GM12878 (cell line): ENCODE results near the gene P3R3URF. TPM values are rescaled to one million over a fixed set of nuclear protein-coding genes. Genes with fewer than 3 reads are reported as not detected.

Experiments used
- ATAC-seq: fragments of 200-7000 bp; cut with Tn5 transposase; 3 replicates; pipeline ENCODE4 v1.9.1; 2020; ENCODE audit warnings: mild to moderate bottlenecking, moderate library complexity
- BruUV-seq: library from RNA; stranded (reverse); fragments of 400-500 nt; replicated peaks from 2 replicates; lab custom pipeline; 2021; lab: Mats Ljungman, UMichigan
- CTCF ChIA-PET: fragments of 300-600 bp; sonication (Branson Sonifier 250); formaldehyde crosslinking; extraction: SDS; loops from one replicate; lab custom pipeline; 2021; ENCODE audit warnings: inconsistent platforms; lab: Yijun Ruan, JAX
- POLR2A ChIA-PET: fragments of 350-600 bp; formaldehyde crosslinking; extraction: SDS; loops from one replicate; lab custom pipeline; 2021; ENCODE audit warnings: inconsistent platforms; lab: Charles Lee
- RAD21 ChIA-PET: fragments of 300-600 bp; sonication (Branson Sonifier 250); formaldehyde crosslinking; loops from one replicate; lab custom pipeline; 2023; ENCODE audit warnings: antibody characterized with exemption; ENCODE audit not compliant: unreplicated experiment; lab: Charles Lee
- SMC1A ChIA-PET: fragments of 300-600 bp; sonication (Branson Sonifier 250); formaldehyde crosslinking; loops from one replicate; lab custom pipeline; 2023; ENCODE audit not compliant: unreplicated experiment, uncharacterized antibody; lab: Charles Lee
- DNase-seq: peaks from one replicate; pipeline ENCODE4 v3.0.0-alpha.2; 2011; ENCODE audit warnings: low read depth, low spot score
- FAIRE-seq: peaks from 3 replicates; lab custom pipeline; 2011; peaks lifted over from hg19 to GRCh38; lab: Jason Lieb, UNC
- H2AFZ ChIP-seq: 2 replicates; pipeline ENCODE4 v1.6.0; 2011; ENCODE audit warnings: low read depth, low read length, control low read depth; ENCODE audit not compliant: control insufficient read depth
- H3K27ac ChIP-seq: 2 replicates; pipeline ENCODE4 v1.5.1; 2011; ENCODE audit warnings: control low read depth; ENCODE audit not compliant: control insufficient read depth, insufficient read depth
- H3K27me3 ChIP-seq, 2 experiments: replicated peaks in 1 of 2; 2 replicates each; pipeline versions ENCODE4 v1.6.0 to v1.6.1; 2011; ENCODE audit warnings: low read length in 1 of 2; ENCODE audit not compliant: control insufficient read depth in 2 of 2, insufficient read depth in 2 of 2
- H3K36me3 ChIP-seq, 2 experiments: 2 replicates each; pipeline ENCODE4 v1.5.1; 2011; ENCODE audit warnings: low read length in 1 of 2; ENCODE audit not compliant: control insufficient read depth in 2 of 2, insufficient read depth in 2 of 2
- H3K4me1 ChIP-seq: 2 replicates; pipeline ENCODE4 v1.6.1; 2011; ENCODE audit warnings: mild to moderate bottlenecking, low read length, moderate library complexity, mixed read lengths; ENCODE audit not compliant: control insufficient read depth, insufficient read depth
- H3K4me2 ChIP-seq: 2 replicates; pipeline ENCODE4 v1.6.0; 2011; ENCODE audit warnings: control low read depth; ENCODE audit not compliant: control insufficient read depth, insufficient read depth
- H3K4me3 ChIP-seq: fragments of 200-600 bp; sonication (generic); 2 replicates; pipeline ENCODE4 v1.5.1; 2016
- H3K79me2 ChIP-seq: 2 replicates; pipeline ENCODE4 v1.6.0; 2011; ENCODE audit warnings: low read length; ENCODE audit not compliant: control insufficient read depth, insufficient read depth
- H3K9ac ChIP-seq: 2 replicates; pipeline ENCODE4 v1.8.0; 2011; ENCODE audit warnings: low read length, control low read depth, mixed read lengths; ENCODE audit not compliant: control insufficient read depth, insufficient read depth
- H3K9me3 ChIP-seq: replicated peaks from 3 replicates; pipeline ENCODE4 v1.5.1; 2011; ENCODE audit warnings: mild to moderate bottlenecking, low read length; ENCODE audit not compliant: control insufficient read depth, insufficient read depth
- H4K20me1 ChIP-seq: 2 replicates; pipeline ENCODE4 v1.6.0; 2011; ENCODE audit not compliant: control insufficient read depth, insufficient read depth
- CREM ChIP-seq: IDR thresholded peaks from 2 replicates; pipeline ENCODE4 v1.6.1; 2014; ENCODE audit warnings: antibody characterized with exemption, low read depth
- IKZF1 ChIP-seq: fragments of 450-650 bp; conservative IDR thresholded peaks from 2 replicates; pipeline ENCODE4 v1.6.1; 2017; ENCODE audit warnings: antibody characterized with exemption, mild to moderate bottlenecking
- IKZF2 ChIP-seq, 2 experiments: fragments of 450-650 bp; IDR thresholded peaks; 2 replicates each; pipeline ENCODE4 v1.6.1; 2017; ENCODE audit warnings: mild to moderate bottlenecking in 2 of 2, moderate library complexity in 2 of 2
- MAX ChIP-seq: IDR thresholded peaks from 2 replicates; pipeline ENCODE4 v1.6.1; 2012; ENCODE audit warnings: low read depth, low read length, improper control_type of control experiment
- MEF2A ChIP-seq: IDR thresholded peaks from 2 replicates; pipeline ENCODE4 v1.6.1; 2011; ENCODE audit warnings: low read depth, mild to moderate bottlenecking, low read length, moderate library complexity; ENCODE audit not compliant: insufficient read depth
- MLLT1 ChIP-seq: fragments of 450-650 bp; IDR thresholded peaks from 2 replicates; pipeline ENCODE4 v1.6.1; 2016; ENCODE audit warnings: mild to moderate bottlenecking
- MYC ChIP-seq: IDR thresholded peaks from 2 replicates; pipeline ENCODE4 v1.6.1; 2011; ENCODE audit warnings: mild to moderate bottlenecking, low read length, moderate library complexity, inconsistent platforms; ENCODE audit not compliant: insufficient read depth, insufficient replicate concordance, insufficient read length, severe bottlenecking
- NFYB ChIP-seq: IDR thresholded peaks from 2 replicates; pipeline ENCODE4 v1.6.1; 2011; ENCODE audit warnings: low read depth, mild to moderate bottlenecking, low read length, improper control_type of control experiment, moderate library complexity; ENCODE audit not compliant: insufficient read depth
- PAX5 ChIP-seq: IDR thresholded peaks from 2 replicates; pipeline ENCODE4 v1.6.1; 2011; ENCODE audit warnings: low read depth, low read length, borderline replicate concordance
- POLR2A ChIP-seq: IDR thresholded peaks from 2 replicates; pipeline ENCODE4 v1.6.1; 2011; ENCODE audit warnings: low read depth, mild to moderate bottlenecking, low read length
- POLR2AphosphoS5 ChIP-seq: IDR thresholded peaks from 2 replicates; pipeline ENCODE4 v1.6.1; 2011; ENCODE audit warnings: mild to moderate bottlenecking, low read length, inconsistent platforms
- RAD51 ChIP-seq: fragments of 450-650 bp; IDR thresholded peaks from 2 replicates; pipeline ENCODE4 v1.6.1; 2016; ENCODE audit warnings: moderate library complexity, mild to moderate bottlenecking, inconsistent platforms
- RELB ChIP-seq: fragments of 450-650 bp; IDR thresholded peaks from 2 replicates; pipeline ENCODE4 v1.6.1; 2017; ENCODE audit warnings: low read depth, mild to moderate bottlenecking, moderate library complexity
- STAT1 ChIP-seq: fragments of 450-650 bp; conservative IDR thresholded peaks from 2 replicates; pipeline ENCODE4 v1.6.1; 2014; ENCODE audit warnings: antibody characterized with exemption, mild to moderate bottlenecking
- ZNF274 ChIP-seq: IDR thresholded peaks from one replicate; pipeline ENCODE4 v1.8.0; 2011; ENCODE audit not compliant: insufficient read length, insufficient read depth
- ZSCAN29 ChIP-seq: fragments of 450-650 bp; IDR thresholded peaks from 2 replicates; pipeline ENCODE4 v1.6.1; 2017; ENCODE audit warnings: mild to moderate bottlenecking, moderate library complexity
- WGBS: methylation state at CpG from one replicate; pipeline ENCODE4 v1.1.6; 2016; ENCODE audit warnings: low lambda C conversion rate; ENCODE audit not compliant: insufficient replicate concordance, insufficient coverage; ENCODE audit errors: missing lambda C conversion rate; 5-methylcytosine and 5-hydroxymethylcytosine counted together
- in situ Hi-C: fragments of 300-500 bp; cut with MboI; formaldehyde crosslinking; loops from 9 replicates; pipeline ENCODE4 v1.14.3; 2018; ENCODE audit warnings: mixed read lengths
- intact Hi-C: fragments of 100-400 bp; cut with micrococcal nuclease; formaldehyde crosslinking; loops from one replicate; pipeline ENCODE4 v1.14.2; 2022; ENCODE audit not compliant: unreplicated experiment
- polyA plus RNA-seq, 11 experiments: library from polyadenylated mRNA; depleted of rRNA in 4 of 11; unstranded in 6 of 11; stranded (reverse) in 5 of 11; fragments of >200 nt; fragmentation: Nextera tagmentation in 4 of 11; fragmentation: Illumina TruSeq in 1 of 11; extraction: Ambion mirVana in 4 of 11; extraction: Trizol in 1 of 11; gene quantifications; 1 replicate in 1 of 11; 2 replicates in 10 of 11; pipeline versions ENCODE4 v1.2.1 to v1.2.3, GENCODE V29; 2011 to 2016; ENCODE audit warnings: inconsistent platforms in 2 of 11, missing spikeins in 2 of 11, low read depth in 1 of 11
- total RNA-seq, 4 experiments: library from RNA; depleted of rRNA in 3 of 4; stranded (reverse); fragments of >200 nt in 3 of 4; fragmentation: Illumina TruSeq in 1 of 4; extraction: Trizol in 1 of 4; gene quantifications; 2 replicates each; pipeline versions ENCODE4 v1.2.1 to v1.2.3, GENCODE V29; 2013 to 2021
- TF ChIP-seq, protein P1 (sequence below): IDR thresholded peaks from 2 replicates; pipeline ENCODE4 v1.6.1; 2011; ENCODE audit warnings: borderline replicate concordance, low read depth, mild to moderate bottlenecking, moderate library complexity, mixed read lengths, low read length; ENCODE audit not compliant: insufficient read depth; ENCODE audit errors: extremely low read length
- TF ChIP-seq, protein P2 (sequence below): IDR thresholded peaks from 2 replicates; pipeline ENCODE4 v1.6.1; 2012; ENCODE audit warnings: low read depth, low read length, improper control_type of control experiment

Gene P3R3URF
- total and polyA plus RNA-seq, 10 of the 15 experiments (the other 5 are each of a cell fraction or from before 2014, with no cell fraction given) = not detected

GRCh38 chr1:46183926-46184557 lies 7.8 kb upstream of the P3R3URF start:
- no peak overlapping the region for H3K9ac ChIP-seq
- ATAC-seq (peak; percentile 71), DNase-seq (no peak), FAIRE-seq (no peak)
- WGBS = 1% methylated on average over 12 of the region's 12 CpGs
- no TSS peak for BruUV-seq
- peak overlapping the region; percentile 27; the same call in 1 of the 2 replicates for H3K4me2 ChIP-seq
- no peaks in the 10 kb centered on the region for H3K79me2 ChIP-seq
- intact Hi-C loops = loop anchor here (10.0 kb wide), 1 partner anchor 499 kb away; the partner anchor contains the start of genes GPBP1L1 and TMEM69
- H2AFZ ChIP-seq = peak overlapping the region; percentile 50
- H3K27ac ChIP-seq = peak overlapping the region; percentile 24; the same call in 1 of the 2 replicates
- H3K4me1 ChIP-seq = peaks cover 27% of the 10 kb centered on the region
- in situ Hi-C loops = no loop called here
- RAD21 ChIA-PET = interaction anchor here (0.6 to 4.8 kb wide), 13 partner anchors 9 to 164 kb away, joined by 3 to 63 read pairs (median 4); partner anchors contain the start of genes LURAP1, POMGNT1 and TSPAN1
- no peaks in the 10 kb centered on the region for H3K36me3 ChIP-seq
- H3K27me3 ChIP-seq = no peaks in the 10 kb centered on the region
- H3K9me3 ChIP-seq = no peaks in the 10 kb centered on the region
- H3K4me3 ChIP-seq = no peak overlapping the region
- SMC1A ChIA-PET = interaction anchor here (0.7 to 6.1 kb wide), 14 partner anchors 12 to 585 kb away, joined by 3 to 52 read pairs (median 3); partner anchors contain the start of gene POMGNT1
- CTCF ChIA-PET = interaction anchor here (0.7 to 17.5 kb wide), 11 partner anchors 9 to 539 kb away, joined by 3 to 293 read pairs (median 6); partner anchors contain the start of genes POMGNT1 and TSPAN1
- POLR2A ChIA-PET = interaction anchor here (0.8 to 1.4 kb wide), 3 partner anchors 11 to 49 kb away, joined by 3 to 5 read pairs (median 3); no protein-coding TSS in a partner anchor
- H4K20me1 ChIP-seq = no peaks in the 10 kb centered on the region
- TF ChIP-seq MEF2A (no peak), RELB (0 out of 2 replicates have a peak, but pooled peaks have one; percentile 46), MAX (0 out of 2 replicates have a peak, but pooled peaks have one; percentile 47), PAX5 (peak; percentile 5; the same call in 1 of the 2 replicates), ZSCAN29 (no peak), MYC (no peak), MLLT1 (no peak), IKZF1 (peak; percentile 69), RAD51 (0 out of 2 replicates have a peak, but pooled peaks have one; percentile 17), IKZF2 (IDR thresholded peaks at IDR 0.05) (peak; percentile 62 to 66; a peak in 2 of 4 replicates), POLR2A (no peak; the same call in 1 of the 2 replicates), ZNF274 (no peak), CREM (no peak), POLR2AphosphoS5 (no peak), NFYB (no peak), STAT1 (no peak)
- TF ChIP-seq, protein P1, sequence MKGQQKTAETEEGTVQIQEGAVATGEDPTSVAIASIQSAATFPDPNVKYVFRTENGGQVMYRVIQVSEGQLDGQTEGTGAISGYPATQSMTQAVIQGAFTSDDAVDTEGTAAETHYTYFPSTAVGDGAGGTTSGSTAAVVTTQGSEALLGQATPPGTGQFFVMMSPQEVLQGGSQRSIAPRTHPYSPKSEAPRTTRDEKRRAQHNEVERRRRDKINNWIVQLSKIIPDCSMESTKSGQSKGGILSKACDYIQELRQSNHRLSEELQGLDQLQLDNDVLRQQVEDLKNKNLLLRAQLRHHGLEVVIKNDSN = no peak
- TF ChIP-seq, protein P2, sequence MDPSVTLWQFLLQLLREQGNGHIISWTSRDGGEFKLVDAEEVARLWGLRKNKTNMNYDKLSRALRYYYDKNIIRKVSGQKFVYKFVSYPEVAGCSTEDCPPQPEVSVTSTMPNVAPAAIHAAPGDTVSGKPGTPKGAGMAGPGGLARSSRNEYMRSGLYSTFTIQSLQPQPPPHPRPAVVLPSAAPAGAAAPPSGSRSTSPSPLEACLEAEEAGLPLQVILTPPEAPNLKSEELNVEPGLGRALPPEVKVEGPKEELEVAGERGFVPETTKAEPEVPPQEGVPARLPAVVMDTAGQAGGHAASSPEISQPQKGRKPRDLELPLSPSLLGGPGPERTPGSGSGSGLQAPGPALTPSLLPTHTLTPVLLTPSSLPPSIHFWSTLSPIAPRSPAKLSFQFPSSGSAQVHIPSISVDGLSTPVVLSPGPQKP = no peak
